NCI-H774 (cell line): ENCODE measurements around the gene PPP1R3E.
"Not testable (repeated sequence)": the region's sequence is repeated elsewhere in the genome, so short reads cannot be mapped to it uniquely, and the experiment has no call there.

ENCODE experiments used
- DNase-seq: peaks from one replicate; lab custom pipeline; 2025; lab: John Stamatoyannopoulos, UW

The PPP1R3E gene

DNA sequence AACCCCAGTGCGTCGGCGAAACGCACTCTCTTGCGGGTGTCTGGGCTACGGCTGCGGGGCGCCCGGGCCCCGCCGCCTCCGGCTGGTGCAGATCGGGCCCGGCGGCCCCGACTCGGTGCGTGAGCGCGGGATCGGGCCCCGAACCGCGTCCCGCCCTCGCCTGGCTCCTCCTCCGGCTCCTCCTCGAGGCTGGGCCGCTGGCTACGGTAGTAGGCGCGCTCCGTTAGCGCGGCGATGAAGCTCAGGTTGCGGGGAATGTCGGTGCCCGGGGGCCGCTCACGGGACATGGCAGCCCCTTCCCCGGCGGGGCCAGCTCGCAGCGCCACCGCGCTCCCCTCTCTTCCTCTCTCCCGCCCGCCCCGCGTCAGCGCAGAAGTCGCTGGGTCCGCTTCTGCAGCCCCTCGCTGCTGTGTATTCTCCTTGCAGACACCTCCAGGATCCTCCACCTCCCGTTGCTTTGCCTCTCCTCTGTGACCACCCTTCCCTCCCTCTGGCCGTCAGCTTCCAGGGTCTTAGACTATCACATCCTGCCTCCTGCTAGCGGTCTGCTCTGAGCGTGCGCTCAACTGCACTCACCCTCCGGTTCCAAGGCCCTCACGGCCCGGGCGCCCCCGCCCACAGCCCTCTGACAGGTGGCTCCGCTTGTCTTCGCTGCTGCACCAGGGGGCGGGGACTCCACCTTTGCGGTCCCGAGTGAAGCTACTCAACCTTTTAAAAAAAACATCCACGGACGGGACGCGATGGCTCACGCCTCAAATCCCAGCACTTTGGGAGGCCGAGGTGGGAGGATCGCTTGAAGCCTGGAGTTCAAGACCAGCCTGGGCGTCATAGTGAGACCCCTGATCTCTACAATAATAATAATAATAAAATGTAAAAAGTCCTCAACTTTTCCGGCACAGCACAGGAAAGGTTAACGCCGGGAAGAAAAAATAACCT lies at the start of gene PPP1R3E:
PPP1R3E (minus strand) TSS at position 570 of the 936 bp plus-strand sequence; CDS start at position 287, 283 bp downstream.
- peak; percentile 68 for DNase-seq

GRCh38 chr14:23351681-23352505 lies 49.2 kb upstream of the PPP1R3E start:
- no peak for DNase-seq

DNA sequence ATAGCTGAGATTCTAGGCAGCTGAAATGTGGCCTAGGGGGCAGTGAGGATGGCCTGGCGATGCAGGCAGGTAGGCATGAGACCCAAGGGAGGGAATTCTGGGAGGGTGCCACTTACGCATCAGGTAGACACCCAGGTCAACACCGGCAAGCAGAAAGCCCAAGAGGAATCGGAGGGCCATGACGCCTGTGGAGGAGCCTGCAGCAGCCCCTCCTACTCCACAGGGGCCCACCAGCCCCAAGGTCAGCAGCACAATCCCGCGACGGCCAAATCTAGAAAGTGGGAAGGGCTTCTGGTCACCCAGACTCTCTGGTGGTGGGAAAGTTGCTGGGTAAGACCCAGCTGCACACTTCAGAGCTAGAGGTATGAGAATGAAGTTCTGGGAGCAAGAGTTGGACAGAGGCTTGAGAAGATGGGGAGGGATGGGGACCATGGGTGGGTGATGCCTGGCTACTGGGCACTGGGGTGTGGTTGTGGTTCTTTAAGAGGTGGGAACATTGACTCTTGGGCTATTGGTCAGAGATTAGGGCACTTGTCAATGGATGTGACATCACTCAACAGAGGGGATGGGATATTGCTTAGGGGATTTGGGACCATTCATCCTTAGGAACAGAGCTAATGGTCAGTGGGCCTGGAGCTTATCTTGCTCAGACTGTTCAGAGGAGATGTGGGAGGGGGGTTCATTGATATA lies 46.6 kb upstream of the PPP1R3E start:
- no peak for DNase-seq

- DNase-seq, result no peak
Measured at GRCh38 chr14:23348297-23348655, 45.6 kb upstream of the PPP1R3E start.

- no peak for DNase-seq
Measured at GRCh38 chr14:23347406-23348296, 45.0 kb upstream of the PPP1R3E start.

GRCh38 chr14:23346693-23347405 lies 44.2 kb upstream of the PPP1R3E start:
- no peak for DNase-seq

- no peak for DNase-seq
Measured at GRCh38 chr14:23345987-23346692, 43.5 kb upstream of the PPP1R3E start.

- no peak for DNase-seq
Measured at GRCh38 chr14:23344481-23344880, 41.8 kb upstream of the PPP1R3E start.

DNA sequence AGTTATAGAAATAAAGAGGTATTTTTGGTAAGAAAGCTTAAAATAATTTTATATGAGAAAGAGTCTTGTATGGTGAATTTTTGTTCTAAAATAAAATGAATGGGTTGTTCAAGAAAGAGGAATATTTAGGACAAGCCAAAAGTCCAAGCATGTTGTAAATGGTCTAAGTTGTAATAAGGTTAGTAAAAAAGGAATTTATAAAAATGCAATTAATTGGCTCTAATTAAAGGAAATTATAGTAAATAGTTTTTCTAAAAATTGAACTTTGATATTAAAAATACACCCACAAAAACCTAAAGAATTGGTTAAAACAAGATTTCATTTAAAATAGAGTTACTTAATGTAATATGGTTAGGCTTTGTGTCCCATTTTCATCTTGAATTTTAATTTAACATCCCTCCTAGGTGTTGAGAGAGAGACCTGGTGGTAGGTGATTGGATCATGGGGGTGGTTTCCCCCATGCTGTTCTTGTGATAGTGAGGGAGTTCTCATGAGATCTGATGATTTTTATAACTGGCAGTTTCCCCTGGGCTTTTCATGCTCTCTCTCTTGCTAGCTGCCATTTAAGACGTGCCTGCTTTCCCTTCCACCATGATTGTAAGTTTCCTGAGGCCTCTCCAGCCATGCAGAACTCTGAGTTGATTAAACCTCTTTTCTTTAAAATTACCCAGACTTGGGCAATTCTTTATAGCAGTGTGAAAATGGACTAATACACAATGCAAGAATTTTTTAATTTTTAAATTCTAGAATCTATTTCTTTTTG lies 37.0 kb upstream of the PPP1R3E start:
- no peak for DNase-seq

- DNase-seq, result no peak
Measured at GRCh38 chr14:23335623-23336022, 33.0 kb upstream of the PPP1R3E start.

DNA sequence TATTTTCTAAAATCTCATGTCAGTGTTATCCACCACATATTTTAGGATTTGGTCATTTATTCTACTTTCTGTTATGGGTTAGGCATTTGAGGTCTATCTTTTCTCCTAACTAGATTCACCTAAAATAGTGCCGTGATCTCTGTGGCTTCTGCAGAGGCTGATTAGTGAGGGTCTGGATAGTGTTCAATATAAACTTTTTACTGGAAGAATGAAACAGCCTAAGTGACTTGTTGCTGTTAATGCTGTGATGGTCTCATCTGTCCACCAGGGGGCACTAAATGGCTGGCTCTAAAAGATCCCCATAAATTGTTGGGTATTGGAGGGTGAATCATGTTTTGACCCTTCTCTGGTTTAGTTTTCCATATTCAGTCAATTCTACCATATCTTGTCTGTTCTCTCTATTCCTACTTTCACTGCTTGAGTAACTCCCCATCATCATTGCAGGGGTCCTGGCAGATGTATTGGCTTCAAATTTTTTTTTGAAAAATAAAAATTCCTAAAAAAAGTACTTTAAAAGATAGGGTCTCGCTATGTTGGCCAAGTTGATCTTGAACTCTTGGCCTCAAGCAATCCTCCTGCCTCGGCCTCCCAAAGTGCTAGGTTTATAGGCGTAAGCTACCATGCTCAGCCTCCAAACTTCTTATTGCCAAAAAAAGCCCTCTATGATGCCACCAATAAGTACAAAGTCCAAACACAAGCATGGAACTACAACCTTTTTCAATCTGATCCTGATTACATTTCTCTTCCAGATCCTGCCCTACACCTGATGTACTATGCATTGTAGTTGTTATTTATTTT lies 25.5 kb upstream of the PPP1R3E start:
- peak; percentile 50 for DNase-seq

DNA sequence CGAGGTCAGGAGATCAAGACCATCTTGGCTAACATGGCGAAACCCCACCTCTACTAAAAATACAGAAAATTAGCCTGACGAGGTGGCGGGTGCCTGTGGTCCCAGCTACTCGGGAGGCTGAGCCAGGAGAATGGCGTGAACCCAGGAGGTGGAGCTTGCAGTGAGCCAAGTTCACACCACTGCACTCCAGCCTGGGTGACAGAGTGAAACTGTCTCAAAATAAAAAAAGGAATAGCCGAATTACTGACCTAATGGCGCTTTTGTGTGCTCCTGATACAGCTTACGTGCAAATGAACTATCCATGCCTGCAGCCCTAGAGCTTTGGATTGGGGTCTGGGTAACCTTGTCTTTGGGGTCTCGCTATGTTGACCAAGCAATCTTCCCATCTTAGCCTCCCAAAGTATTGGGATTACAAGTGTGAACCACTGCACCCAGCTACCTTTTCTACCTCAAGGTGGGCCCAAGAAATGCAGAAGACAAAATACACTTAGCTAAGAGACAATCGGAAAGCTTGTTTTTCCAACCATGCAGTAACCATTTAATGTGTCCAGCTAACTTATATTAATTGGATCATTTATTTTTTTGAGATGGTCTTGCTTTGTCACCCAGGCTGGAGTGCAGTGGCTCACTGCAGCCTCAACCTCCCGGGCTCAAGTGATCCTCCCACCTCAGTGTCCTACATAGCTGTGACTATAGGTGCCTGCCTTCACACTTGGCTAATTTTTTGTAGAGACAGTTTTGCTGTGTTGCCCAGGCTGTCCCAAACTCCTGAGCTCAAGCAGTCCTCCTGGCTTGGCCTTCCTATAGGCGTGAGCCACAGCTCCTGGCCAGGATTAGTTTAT lies 24.1 kb upstream of the PPP1R3E start:
- no peak for DNase-seq

- DNase-seq, result not testable (repeated sequence)
Measured at GRCh38 chr14:23325746-23326145, 23.1 kb upstream of the PPP1R3E start.

- no peak for DNase-seq
Measured at GRCh38 chr14:23324993-23325392, 22.3 kb upstream of the PPP1R3E start.

DNA sequence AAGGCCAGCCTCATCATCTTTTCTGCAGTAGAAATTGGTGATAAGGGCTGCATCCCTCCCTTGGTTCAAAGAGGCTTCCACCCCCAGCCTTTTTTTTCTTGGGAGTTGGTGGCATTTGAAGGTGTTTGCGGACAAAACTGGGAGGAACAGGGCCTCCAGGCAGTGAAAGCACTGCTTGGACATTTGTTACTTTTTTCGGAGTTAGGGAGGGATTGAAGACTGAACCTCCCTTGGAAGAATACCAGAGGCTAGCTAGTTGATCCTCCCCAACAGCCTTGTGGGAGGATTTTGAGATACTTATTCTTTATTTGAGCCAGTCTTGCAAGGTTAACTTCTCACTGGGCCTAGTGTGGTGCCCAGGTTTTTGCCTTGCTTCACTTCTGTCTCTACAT lies 21.8 kb upstream of the PPP1R3E start:
- no peak for DNase-seq

DNA sequence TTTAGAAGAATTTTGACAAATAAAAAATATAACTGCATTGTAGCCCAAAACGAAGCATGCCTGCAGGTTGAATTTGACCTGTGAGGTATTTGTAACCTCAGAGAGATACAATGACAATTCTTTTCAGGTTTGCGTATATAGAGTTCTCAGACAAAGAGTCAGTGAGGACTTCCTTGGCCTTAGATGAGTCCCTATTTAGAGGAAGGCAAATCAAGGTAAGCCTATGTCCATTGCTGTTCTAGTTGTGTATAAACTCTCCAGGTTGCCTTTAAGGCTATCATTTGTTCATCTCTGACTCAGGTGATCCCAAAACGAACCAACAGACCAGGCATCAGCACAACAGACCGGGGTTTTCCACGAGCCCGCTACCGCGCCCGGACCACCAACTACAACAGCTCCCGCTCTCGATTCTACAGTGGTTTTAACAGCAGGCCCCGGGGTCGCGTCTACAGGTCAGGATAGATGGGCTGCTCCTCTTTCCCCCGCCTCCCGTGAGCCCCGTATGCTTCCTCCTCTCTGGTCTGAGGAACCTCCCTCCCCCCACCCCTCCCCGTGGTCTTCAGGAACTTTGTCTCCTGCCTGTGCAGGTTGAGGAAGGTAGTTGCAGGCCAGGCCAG lies 21.3 kb upstream of the PPP1R3E start:
- no peak for DNase-seq
